AG10803 (cell line): ENCODE data around the gene SRPK1.

Experiments used
- DNase-seq: peaks from one replicate; pipeline ENCODE4 v3.0.0; 2010; ENCODE audit warnings: low read depth
- H3K4me3 ChIP-seq: 2 replicates; pipeline ENCODE4 v1.5.1; 2011; ENCODE audit warnings: mild to moderate bottlenecking, low read length, control low read depth
- CTCF ChIP-seq: conservative IDR thresholded peaks from 2 replicates; pipeline ENCODE4 v1.5.1; 2011; ENCODE audit warnings: mild to moderate bottlenecking, low read length, control low read depth, inconsistent platforms

SRPK1 gene

GRCh38 chr6:35879151-35879550 is 41.7 kb downstream of the SRPK1 start:
- no peak overlapping the region for H3K4me3 ChIP-seq
- DNase-seq, result no peak

GRCh38 chr6:35876902-35877301 is 44.0 kb downstream of the SRPK1 start:
- no peak for DNase-seq
- TF ChIP-seq CTCF, result no peak
- no peak overlapping the region for H3K4me3 ChIP-seq

More at GRCh38 chr6:35879151-35879550, 41.7 kb downstream of the SRPK1 start:
- no peak for TF ChIP-seq CTCF

- DNase-seq, result no peak
- no peak overlapping the region for H3K4me3 ChIP-seq
- no peak for TF ChIP-seq CTCF
These were observed 46.2 kb downstream of the SRPK1 start for GRCh38 chr6:35874730-35875129.

GRCh38 chr6:35859367-35859766 is 61.5 kb downstream of the SRPK1 start:
- no peak for TF ChIP-seq CTCF
- DNase-seq, result no peak
- no peak overlapping the region for H3K4me3 ChIP-seq

GRCh38 chr6:35857853-35858252 is 63.0 kb downstream of the SRPK1 start:
- H3K4me3 ChIP-seq, result no peak overlapping the region
- no peak for DNase-seq
- TF ChIP-seq CTCF, result no peak

GRCh38 chr6:35856250-35856649 is 64.6 kb downstream of the SRPK1 start:
- no peak overlapping the region for H3K4me3 ChIP-seq
- no peak for DNase-seq
- TF ChIP-seq CTCF, result no peak

GRCh38 chr6:35852994-35853393 is 67.9 kb downstream of the SRPK1 start:
- DNase-seq, result no peak
- TF ChIP-seq CTCF, result no peak
- H3K4me3 ChIP-seq, result no peak overlapping the region
